T-helper 2 cell treated with Interferon-gamma antibody and Interleukin-4, amounts not matched to agents 5 μg/mL and 100 μg/mL, for 36 hours (primary cell): ENCODE measurements around the gene SLC41A3.

Source experiments
- DNase-seq: peaks from one replicate; pipeline ENCODE4 v3.0.0; 2021; ENCODE audit warnings: low spot score
- H3K27ac Mint-ChIP-seq: one replicate; pipeline ENCODE4 v1.8.0; 2021; ENCODE audit warnings: mild to moderate bottlenecking, mixed read lengths
- H3K27me3 Mint-ChIP-seq: one replicate; pipeline ENCODE4 v1.8.0; 2021; ENCODE audit warnings: low read depth, mixed read lengths
- H3K36me3 Mint-ChIP-seq: one replicate; pipeline ENCODE4 v1.8.0; 2021; ENCODE audit warnings: low read depth, mixed read lengths
- H3K4me1 Mint-ChIP-seq: one replicate; pipeline ENCODE4 v1.8.0; 2021; ENCODE audit warnings: low read depth, mixed read lengths
- H3K4me3 Mint-ChIP-seq: one replicate; pipeline ENCODE4 v1.8.0; 2022; ENCODE audit warnings: mild to moderate bottlenecking, moderate library complexity, mixed read lengths
- H3K9me3 Mint-ChIP-seq: one replicate; pipeline ENCODE4 v1.8.0; 2021; ENCODE audit warnings: mixed read lengths

The SLC41A3 gene

DNA sequence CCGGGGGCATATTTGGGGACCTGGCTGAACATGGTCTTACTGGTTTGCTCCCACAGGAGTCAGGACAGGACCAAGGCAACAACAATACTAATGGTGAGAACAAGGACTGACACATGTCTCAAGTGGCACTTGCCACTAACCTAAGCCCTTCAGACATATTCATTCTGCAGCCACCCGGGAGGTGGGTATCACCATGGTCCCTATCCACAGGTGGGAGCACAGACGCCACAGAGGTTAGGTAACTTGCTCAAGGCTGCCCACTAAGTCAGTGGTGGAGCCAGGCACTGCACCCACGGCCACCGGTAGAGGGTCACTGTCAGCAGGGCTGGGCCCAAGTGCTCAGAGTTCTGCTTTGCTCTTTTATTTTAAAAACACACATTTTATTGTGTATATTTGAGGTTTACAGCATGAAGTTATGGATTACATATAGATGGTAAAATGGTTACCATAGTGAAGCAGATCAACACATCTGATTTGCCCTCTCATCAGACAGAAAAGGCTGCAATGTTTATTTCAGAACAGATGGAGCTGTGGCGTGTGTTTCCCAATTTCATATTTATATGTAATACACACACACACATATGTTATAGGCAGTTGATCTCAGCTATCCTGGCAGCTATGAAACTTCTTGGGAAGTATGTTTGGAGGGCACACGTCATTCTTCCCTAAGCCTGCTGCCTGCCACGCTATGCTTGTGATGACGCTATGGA is 30.0 kb upstream of the SLC41A3 start:
- DNase-seq, result no peak
- Mint-ChIP-seq H3K9me3 (no peaks in the 10 kb centered on the region), H3K27ac (no peak overlapping the region), H3K36me3 (no peaks in the 10 kb centered on the region), H3K4me1 (no peaks in the 10 kb centered on the region), H3K4me3 (no peak overlapping the region), H3K27me3 (no peaks in the 10 kb centered on the region)

- Mint-ChIP-seq H3K4me1 (no peaks in the 10 kb centered on the region), H3K9me3 (no peaks in the 10 kb centered on the region)
Observed at GRCh38 chr3:126113238-126113555, 29.3 kb upstream of the SLC41A3 start.

GRCh38 chr3:126112531-126113237 is 28.8 kb upstream of the SLC41A3 start:
- Mint-ChIP-seq H3K4me1 (no peaks in the 10 kb centered on the region), H3K9me3 (no peaks in the 10 kb centered on the region), H3K36me3 (no peaks in the 10 kb centered on the region), H3K27ac (no peak overlapping the region), H3K27me3 (no peaks in the 10 kb centered on the region), H3K4me3 (no peak overlapping the region)
- DNase-seq, result no peak

More at GRCh38 chr3:126113238-126113555, 29.3 kb upstream of the SLC41A3 start:
- DNase-seq, result no peak
- no peaks in the 10 kb centered on the region for H3K27me3 Mint-ChIP-seq
- no peaks in the 10 kb centered on the region for H3K36me3 Mint-ChIP-seq
- no peak overlapping the region for H3K27ac Mint-ChIP-seq
- no peak overlapping the region for H3K4me3 Mint-ChIP-seq

GRCh38 chr3:126111566-126112475 is 27.9 kb upstream of the SLC41A3 start:
- Mint-ChIP-seq H3K9me3 (no peaks in the 10 kb centered on the region), H3K4me3 (no peak overlapping the region), H3K4me1 (no peaks in the 10 kb centered on the region), H3K36me3 (no peaks in the 10 kb centered on the region), H3K27ac (no peak overlapping the region), H3K27me3 (no peaks in the 10 kb centered on the region)
- DNase-seq, result no peak

DNA sequence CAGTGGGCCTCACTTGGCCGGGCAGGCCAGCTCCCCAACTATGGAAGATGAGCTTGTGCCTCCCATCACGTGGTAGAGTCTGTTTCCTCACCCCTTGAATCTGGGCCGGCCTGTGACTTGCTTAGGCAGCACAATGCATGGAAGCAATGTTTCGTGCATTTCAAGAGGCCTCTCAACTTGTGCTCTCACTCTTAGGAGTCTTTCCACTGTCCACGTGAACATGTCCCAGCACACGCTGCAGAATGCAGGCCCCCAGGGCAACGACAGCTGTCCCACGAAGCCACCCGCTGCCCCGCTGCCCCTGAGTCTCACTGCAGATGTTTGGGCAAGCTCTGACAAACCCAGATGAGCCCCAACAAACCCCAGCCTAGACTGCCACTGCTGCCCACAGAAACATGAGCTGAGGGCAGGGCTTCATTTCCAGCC is 27.2 kb upstream of the SLC41A3 start:
- Mint-ChIP-seq H3K27ac (no peak overlapping the region), H3K4me1 (no peaks in the 10 kb centered on the region), H3K36me3 (no peaks in the 10 kb centered on the region), H3K27me3 (no peaks in the 10 kb centered on the region), H3K9me3 (no peaks in the 10 kb centered on the region), H3K4me3 (no peak overlapping the region)
- DNase-seq, result no peak

GRCh38 chr3:126110431-126111125 is 26.7 kb upstream of the SLC41A3 start:
- H3K27me3 Mint-ChIP-seq, result no peaks in the 10 kb centered on the region
- H3K4me1 Mint-ChIP-seq, result no peaks in the 10 kb centered on the region
- no peak overlapping the region for H3K4me3 Mint-ChIP-seq
- H3K9me3 Mint-ChIP-seq, result no peaks in the 10 kb centered on the region
- no peak overlapping the region for H3K27ac Mint-ChIP-seq
- no peak for DNase-seq
- H3K36me3 Mint-ChIP-seq, result no peaks in the 10 kb centered on the region

DNA sequence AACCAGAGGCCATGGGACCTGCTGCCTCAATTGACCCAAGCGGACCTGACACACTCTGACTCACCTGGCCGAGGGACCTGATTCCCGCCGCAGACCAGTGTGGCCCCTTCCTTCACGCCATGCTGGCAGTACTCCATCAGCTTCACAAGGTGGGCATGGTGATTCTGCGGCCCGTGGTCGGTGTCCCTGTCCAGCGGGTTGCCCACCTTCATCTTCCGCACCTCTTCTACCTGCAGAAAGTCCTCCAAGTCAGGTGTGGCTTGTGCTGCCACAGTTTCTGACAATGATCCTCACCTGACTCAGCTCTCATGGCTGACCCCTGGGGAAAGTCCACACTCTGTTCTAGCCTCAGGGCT is 25.9 kb upstream of the SLC41A3 start:
- Mint-ChIP-seq H3K27me3 (no peaks in the 10 kb centered on the region), H3K9me3 (no peaks in the 10 kb centered on the region), H3K4me3 (no peak overlapping the region), H3K36me3 (no peaks in the 10 kb centered on the region), H3K4me1 (no peaks in the 10 kb centered on the region), H3K27ac (no peak overlapping the region)
- no peak for DNase-seq

DNA sequence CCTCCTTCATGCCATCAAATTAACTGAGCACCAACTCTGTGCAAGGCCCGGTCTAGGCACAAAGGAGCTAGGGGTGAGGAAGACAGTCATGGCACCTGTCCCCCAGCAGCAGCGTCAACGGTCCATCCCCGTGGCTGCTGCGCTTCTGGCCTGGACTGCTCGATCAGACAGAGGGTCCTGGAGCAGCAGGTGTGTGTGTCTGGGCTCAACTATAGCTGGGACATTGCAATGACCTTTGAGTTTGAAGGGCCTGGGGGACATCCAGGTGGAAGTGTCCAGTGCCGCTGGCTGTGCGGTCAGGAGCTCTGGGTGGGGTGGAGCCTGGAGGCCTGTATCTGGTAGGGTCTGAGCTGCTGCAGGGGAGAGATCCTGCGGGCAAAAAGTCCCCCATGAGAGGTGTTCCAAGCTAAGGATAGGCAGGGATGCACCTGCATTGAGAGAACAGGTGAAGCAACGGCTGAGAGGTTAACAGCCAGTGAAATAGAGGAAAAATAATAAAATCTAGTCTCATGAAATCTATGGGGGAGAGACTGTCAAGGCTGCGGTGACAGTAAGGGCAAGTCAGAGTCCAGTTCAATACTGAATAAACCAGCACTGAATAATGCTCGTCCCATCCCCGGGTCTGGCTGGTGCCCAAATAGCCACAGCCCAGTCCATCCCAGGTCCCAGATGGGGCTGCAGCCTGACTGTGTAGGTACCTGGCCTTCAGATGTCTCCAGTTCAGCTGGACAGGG is 25.4 kb upstream of the SLC41A3 start:
- Mint-ChIP-seq H3K9me3 (no peaks in the 10 kb centered on the region), H3K27ac (no peak overlapping the region), H3K36me3 (no peaks in the 10 kb centered on the region), H3K4me1 (no peaks in the 10 kb centered on the region), H3K27me3 (no peaks in the 10 kb centered on the region), H3K4me3 (no peak overlapping the region)
- no peak for DNase-seq

DNA sequence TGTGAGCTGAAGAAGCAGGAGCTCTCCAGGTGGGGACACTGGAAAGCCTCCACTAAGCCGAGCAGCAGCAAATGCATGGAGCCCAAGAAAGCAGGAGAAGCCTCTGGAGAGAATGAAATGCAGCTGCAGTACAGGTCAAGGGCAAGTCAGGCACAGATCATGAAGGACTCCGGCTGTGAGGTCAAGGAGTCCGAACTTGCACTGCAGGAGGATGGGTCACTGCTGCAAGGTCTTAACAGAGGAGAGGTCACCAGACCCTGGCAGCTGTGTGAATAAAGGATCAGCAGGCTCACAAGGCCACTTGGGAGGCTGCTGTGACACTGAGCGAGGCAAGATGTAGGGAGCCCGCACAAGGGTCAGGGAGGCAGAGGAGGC is 24.7 kb upstream of the SLC41A3 start:
- Mint-ChIP-seq H3K27ac (no peak overlapping the region), H3K4me3 (no peak overlapping the region), H3K9me3 (no peaks in the 10 kb centered on the region), H3K36me3 (no peaks in the 10 kb centered on the region), H3K27me3 (no peaks in the 10 kb centered on the region), H3K4me1 (no peaks in the 10 kb centered on the region)
- no peak for DNase-seq

DNA sequence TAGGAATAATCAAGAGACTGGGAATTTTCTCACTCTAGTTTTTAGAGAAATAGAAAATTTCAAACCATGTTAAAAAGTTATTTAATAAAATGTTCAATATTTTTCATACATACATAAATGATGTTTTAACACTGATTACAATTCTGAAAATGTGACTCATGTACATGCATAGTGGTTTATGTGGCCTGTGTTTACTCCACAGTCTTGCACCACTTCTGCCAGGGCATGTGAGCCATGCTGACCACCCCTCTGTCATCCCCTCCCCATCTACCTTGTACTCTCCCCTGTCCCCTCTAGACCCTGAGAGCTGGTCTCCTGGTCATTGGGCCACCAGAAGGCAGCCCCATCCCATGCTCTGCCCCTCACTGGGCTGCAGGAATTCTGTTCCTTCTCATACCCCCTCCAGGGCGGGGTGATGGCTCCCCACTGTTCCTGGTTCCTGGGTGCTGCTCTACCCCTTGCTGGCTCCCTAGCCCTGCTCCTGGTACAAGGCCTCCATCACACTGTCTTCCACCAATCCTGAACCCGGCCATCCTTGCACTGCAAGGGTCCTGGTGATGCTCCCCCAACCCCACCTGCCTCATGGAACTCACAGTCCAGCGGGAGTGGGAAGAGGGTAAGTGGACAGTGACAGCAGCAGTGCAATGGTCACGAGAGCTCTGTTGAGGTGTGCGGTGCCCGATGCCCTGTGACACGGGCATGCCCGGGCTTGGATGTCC is 24.2 kb upstream of the SLC41A3 start:
- Mint-ChIP-seq H3K4me1 (no peaks in the 10 kb centered on the region), H3K9me3 (no peaks in the 10 kb centered on the region), H3K27ac (no peak overlapping the region), H3K36me3 (no peaks in the 10 kb centered on the region), H3K4me3 (no peak overlapping the region), H3K27me3 (no peaks in the 10 kb centered on the region)
- DNase-seq, result no peak

- Mint-ChIP-seq H3K9me3 (no peaks in the 10 kb centered on the region), H3K4me3 (no peak overlapping the region), H3K36me3 (no peaks in the 10 kb centered on the region), H3K27me3 (no peaks in the 10 kb centered on the region), H3K27ac (no peak overlapping the region), H3K4me1 (no peaks in the 10 kb centered on the region)
- DNase-seq, result no peak
Observed at GRCh38 chr3:126107203-126107939, 23.4 kb upstream of the SLC41A3 start.

GRCh38 chr3:126106336-126107202 is 22.6 kb upstream of the SLC41A3 start:
- Mint-ChIP-seq H3K4me1 (no peaks in the 10 kb centered on the region), H3K27me3 (no peaks in the 10 kb centered on the region), H3K9me3 (no peaks in the 10 kb centered on the region), H3K36me3 (no peaks in the 10 kb centered on the region), H3K27ac (no peak overlapping the region), H3K4me3 (no peak overlapping the region)
- DNase-seq, result no peak
